NCI-H510A treated with DMSO at 0.1 percent for 48 hours (cell line): ENCODE data around the gene CYTH2.
"Not testable (repeated sequence)": the region's sequence is repeated elsewhere in the genome, so short reads cannot be mapped to it uniquely, and the experiment has no call there.

Experiments used
- DNase-seq: peaks from one replicate; lab custom pipeline; 2025; lab: John Stamatoyannopoulos, UW

Gene CYTH2

GRCh38 chr19:48513289-48514122, 44.3 kb downstream of the CYTH2 start:
- peak; percentile 60 for DNase-seq

- no peak for DNase-seq
Measured at GRCh38 chr19:48514123-48514458, 44.9 kb downstream of the CYTH2 start.

- no peak for DNase-seq
Measured at GRCh38 chr19:48516536-48516935, 47.4 kb downstream of the CYTH2 start.

- no peak for DNase-seq
Measured at GRCh38 chr19:48518207-48518606, 49.0 kb downstream of the CYTH2 start.

- DNase-seq, result not testable (repeated sequence)
Measured at GRCh38 chr19:48519426-48519825, 50.3 kb downstream of the CYTH2 start.

GRCh38 chr19:48520134-48520533, 51.0 kb downstream of the CYTH2 start:
- DNase-seq, result no peak

- no peak for DNase-seq
Measured at GRCh38 chr19:48524221-48524620, 55.1 kb downstream of the CYTH2 start.

GRCh38 chr19:48524732-48525131, 55.6 kb downstream of the CYTH2 start:
- DNase-seq, result no peak

- DNase-seq, result no peak
Measured at GRCh38 chr19:48529156-48529555, 60.0 kb downstream of the CYTH2 start.

DNA sequence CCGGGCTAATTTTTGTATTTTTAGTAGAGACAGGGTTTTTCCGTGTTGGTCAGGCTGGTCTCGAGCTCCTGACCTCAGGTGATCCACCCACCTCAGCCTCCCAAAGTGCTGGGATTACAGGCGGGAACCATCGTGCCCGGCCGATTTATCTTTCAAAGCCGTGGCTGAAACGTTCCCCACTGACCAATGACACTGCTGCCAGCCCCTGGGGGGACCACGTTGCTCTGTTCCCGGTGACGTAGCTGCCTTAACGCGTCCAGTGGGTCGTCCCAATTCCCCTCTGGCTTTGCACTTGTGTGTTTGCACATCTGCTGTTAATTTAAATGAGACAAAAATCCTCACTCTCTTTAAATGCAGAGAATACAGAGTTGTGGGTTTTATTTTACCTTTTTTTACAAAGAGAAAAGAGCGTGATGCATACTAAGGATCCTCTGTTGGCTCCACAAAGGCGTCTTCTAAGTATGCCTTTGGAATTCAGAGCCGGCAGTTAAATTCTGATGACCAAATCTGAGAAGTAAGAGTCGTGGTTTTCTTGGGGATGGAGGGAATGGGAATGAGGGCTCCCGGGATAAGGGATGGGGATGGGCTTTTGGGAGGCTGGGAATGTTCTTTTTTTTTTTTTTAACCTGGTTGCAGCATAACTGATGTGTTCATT, 61.0 kb downstream of the CYTH2 start:
- DNase-seq, result no peak

GRCh38 chr19:48530770-48531169, 61.6 kb downstream of the CYTH2 start:
- no peak for DNase-seq
